Nephron (organoid): ENCODE data around the gene ARRB1.
"Not testable (repeated sequence)": the region's sequence is repeated elsewhere in the genome, so short reads cannot be mapped to it uniquely, and the experiment has no call there.

Experiments used
- H3K27ac Mint-ChIP-seq, 3 experiments: 2 replicates each; pipeline ENCODE4 v1.8.0; 2020; ENCODE audit warnings: mixed read lengths in 3 of 3, mild to moderate bottlenecking in 2 of 3, moderate library complexity in 1 of 3
- H3K27me3 Mint-ChIP-seq: 2 replicates; pipeline ENCODE4 v1.8.0; 2021; ENCODE audit warnings: low read depth, mild to moderate bottlenecking, moderate library complexity, mixed read lengths
- H3K36me3 Mint-ChIP-seq: 2 replicates; pipeline ENCODE4 v1.8.0; 2020; ENCODE audit warnings: low read depth, mixed read lengths
- H3K4me1 Mint-ChIP-seq: 2 replicates; pipeline ENCODE4 v1.8.0; 2020; ENCODE audit warnings: mixed read lengths
- H3K4me3 Mint-ChIP-seq, 3 experiments: 2 replicates each; pipeline ENCODE4 v1.8.0; 2020; ENCODE audit warnings: mild to moderate bottlenecking in 3 of 3, mixed read lengths in 3 of 3, moderate library complexity in 2 of 3
- H3K9me3 Mint-ChIP-seq: 2 replicates; pipeline ENCODE4 v1.8.0; 2020; ENCODE audit warnings: mixed read lengths
- TF ChIP-seq, protein P1 (sequence below), 3 experiments: fragments of 200-600 bp; sonication (generic); IDR thresholded peaks; one replicate each; pipeline ENCODE4 v1.5.0; 2021; ENCODE audit warnings: antibody characterized with exemption in 3 of 3; ENCODE audit not compliant: unreplicated experiment in 3 of 3

Gene ARRB1

DNA sequence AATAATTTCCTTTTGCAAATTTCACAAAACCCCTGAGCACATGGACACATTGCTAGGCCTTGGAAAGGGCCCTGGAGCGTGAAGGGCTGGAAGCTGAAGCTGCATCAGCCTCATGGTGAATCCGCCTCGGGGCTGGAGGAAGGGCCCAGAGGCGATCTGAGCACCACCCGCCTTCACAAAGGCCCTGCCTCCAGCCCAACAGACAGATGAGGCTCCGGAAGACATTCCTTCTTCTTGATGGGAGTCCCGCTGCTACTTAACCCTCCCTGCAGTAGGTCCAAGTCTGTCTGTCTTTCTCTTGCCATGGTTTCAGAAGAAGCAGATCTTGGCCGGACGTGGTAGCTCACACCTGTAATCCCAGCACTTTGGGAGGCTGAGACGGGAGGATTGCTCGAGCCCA lies 16.5 kb downstream of the ARRB1 start:
- no peaks in the 10 kb centered on the region for H3K36me3 Mint-ChIP-seq
- TF ChIP-seq, protein P1, sequence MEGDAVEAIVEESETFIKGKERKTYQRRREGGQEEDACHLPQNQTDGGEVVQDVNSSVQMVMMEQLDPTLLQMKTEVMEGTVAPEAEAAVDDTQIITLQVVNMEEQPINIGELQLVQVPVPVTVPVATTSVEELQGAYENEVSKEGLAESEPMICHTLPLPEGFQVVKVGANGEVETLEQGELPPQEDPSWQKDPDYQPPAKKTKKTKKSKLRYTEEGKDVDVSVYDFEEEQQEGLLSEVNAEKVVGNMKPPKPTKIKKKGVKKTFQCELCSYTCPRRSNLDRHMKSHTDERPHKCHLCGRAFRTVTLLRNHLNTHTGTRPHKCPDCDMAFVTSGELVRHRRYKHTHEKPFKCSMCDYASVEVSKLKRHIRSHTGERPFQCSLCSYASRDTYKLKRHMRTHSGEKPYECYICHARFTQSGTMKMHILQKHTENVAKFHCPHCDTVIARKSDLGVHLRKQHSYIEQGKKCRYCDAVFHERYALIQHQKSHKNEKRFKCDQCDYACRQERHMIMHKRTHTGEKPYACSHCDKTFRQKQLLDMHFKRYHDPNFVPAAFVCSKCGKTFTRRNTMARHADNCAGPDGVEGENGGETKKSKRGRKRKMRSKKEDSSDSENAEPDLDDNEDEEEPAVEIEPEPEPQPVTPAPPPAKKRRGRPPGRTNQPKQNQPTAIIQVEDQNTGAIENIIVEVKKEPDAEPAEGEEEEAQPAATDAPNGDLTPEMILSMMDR (IDR thresholded peaks at IDR 0.05; ENCODE audit: unreplicated experiment in 3 of 3) = no peak
- H3K27ac Mint-ChIP-seq = peak overlapping the region; percentile 63 to 99 (median 82)
- no peak overlapping the region for H3K4me3 Mint-ChIP-seq
- H3K4me1 Mint-ChIP-seq = peaks cover 67% of the 10 kb centered on the region
- H3K9me3 Mint-ChIP-seq = no peaks in the 10 kb centered on the region
- H3K27me3 Mint-ChIP-seq = peaks cover 5% of the 10 kb centered on the region

DNA sequence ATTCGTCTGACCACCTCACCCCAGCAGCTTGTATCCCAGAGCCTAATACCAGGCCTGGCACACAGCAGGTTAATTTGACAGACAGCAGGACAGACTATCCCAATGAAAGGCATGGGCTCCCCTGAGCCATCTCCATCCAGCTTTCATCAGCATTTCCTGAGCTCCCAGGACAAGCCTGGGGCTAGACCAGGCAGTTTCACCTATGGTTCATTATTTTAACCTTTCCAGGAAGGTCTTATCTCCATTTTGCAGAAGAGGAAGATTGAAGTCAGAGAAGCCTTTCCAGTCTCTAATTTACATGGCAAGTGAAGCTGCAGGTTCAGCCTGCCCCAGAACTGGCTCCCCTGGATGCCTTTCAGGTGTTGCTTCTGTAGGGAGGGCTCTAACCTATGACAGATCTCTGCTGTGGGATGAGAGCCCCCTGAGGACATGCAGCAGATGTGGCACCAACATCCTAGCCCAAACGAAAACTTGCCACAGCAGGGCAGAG lies 17.0 kb downstream of the ARRB1 start:
- Mint-ChIP-seq H3K4me3 (peak overlapping the region in 1 of 3 experiments; percentile 17), H3K36me3 (no peaks in the 10 kb centered on the region), H3K27me3 (peaks cover 5% of the 10 kb centered on the region), H3K4me1 (peaks cover 67% of the 10 kb centered on the region), H3K27ac (peak overlapping the region; percentile 43 to 99 (median 92)), H3K9me3 (no peaks in the 10 kb centered on the region)
- TF ChIP-seq, protein P1 (IDR thresholded peaks at IDR 0.05; ENCODE audit: unreplicated experiment in 3 of 3) = no peak

DNA sequence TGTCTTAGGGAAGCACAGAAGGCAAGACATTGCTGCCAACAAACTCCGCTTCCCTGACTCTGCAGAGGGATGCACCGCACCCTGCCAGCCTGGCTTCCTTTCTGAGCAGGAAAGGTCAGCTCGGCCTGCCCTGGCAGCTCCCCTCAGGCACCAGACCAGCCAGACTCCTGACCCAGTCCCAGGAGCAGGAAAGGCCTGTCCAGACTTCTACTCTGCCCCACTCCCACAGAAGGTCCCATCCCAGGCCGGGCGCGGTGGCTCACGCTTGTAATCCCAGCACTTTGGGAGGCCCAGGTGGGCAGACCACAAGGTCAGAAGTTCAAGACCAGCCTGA lies 17.7 kb downstream of the ARRB1 start:
- H3K4me3 Mint-ChIP-seq = no peak overlapping the region
- H3K27ac Mint-ChIP-seq = peak overlapping the region in 1 of 3 experiments; percentile 15
- TF ChIP-seq, protein P1 (IDR thresholded peaks at IDR 0.05; ENCODE audit: unreplicated experiment in 3 of 3) = no peak
- H3K36me3 Mint-ChIP-seq = no peaks in the 10 kb centered on the region
- H3K9me3 Mint-ChIP-seq = no peaks in the 10 kb centered on the region
- H3K27me3 Mint-ChIP-seq = peaks cover 5% of the 10 kb centered on the region
- peaks cover 62% of the 10 kb centered on the region for H3K4me1 Mint-ChIP-seq

DNA sequence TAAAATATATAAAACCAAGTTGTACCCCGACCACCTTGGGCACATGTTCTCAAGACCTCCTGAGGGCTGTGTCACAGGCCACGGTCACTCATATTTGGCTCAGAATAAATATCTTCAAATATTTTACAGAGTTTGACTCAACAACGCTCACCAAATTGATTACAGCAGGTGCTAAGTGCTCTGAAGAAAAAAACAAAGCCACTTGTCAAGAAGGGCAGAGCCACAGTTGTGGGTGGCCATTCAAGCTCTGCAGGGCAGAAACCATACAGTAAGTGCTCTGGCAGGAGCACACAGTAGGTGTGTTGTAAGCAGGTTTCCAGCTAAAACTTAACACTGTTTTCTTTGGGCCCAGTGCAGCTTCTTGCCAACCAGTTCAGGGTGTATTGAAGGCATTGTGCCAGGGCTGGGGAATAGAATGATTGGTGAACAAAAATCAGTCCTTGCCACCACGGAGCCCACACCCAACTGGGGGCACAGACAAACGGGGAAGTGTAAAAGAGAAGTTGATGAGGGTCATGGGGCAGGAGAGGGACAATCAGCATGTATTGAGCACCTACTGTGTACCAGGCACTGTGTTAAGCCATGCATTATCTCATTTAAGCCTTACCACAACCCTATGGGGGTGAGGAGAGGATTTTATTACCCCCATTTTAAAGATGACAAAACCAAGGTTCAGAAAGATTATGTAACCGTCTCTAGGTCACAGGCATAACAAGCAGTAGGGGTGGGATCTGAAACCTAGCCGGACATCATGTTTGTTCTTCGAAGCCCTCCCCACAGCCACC lies 18.2 kb downstream of the ARRB1 start:
- peak overlapping the region; percentile 9 to 49 (median 15) for H3K27ac Mint-ChIP-seq
- TF ChIP-seq, protein P1 (IDR thresholded peaks at IDR 0.05; ENCODE audit: unreplicated experiment in 3 of 3) = no peak
- no peak overlapping the region for H3K4me3 Mint-ChIP-seq
- H3K36me3 Mint-ChIP-seq = no peaks in the 10 kb centered on the region
- H3K9me3 Mint-ChIP-seq = no peaks in the 10 kb centered on the region
- H3K4me1 Mint-ChIP-seq = peaks cover 66% of the 10 kb centered on the region
- peaks cover 5% of the 10 kb centered on the region for H3K27me3 Mint-ChIP-seq

DNA sequence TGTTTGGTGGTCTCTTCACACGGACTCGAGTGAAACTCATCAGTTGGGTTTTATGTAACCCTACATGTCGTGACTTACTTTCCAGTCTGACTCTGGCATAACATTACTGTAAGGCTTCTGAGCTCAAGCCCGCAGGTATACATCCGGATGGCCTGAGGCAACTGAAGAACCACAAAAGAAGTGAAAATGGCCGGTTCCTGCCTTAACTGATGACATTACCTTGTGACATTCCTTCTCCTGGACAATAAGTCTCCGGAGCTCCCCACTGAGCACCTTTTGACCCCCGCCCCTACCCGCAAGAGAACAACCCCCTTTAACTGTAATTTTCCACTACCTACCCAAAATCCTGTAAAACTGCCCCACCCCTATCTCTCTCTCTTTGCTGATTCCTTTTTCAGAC lies 19.7 kb downstream of the ARRB1 start:
- H3K27me3 Mint-ChIP-seq, H3K4me3 Mint-ChIP-seq, H3K9me3 Mint-ChIP-seq, H3K36me3 Mint-ChIP-seq: not testable (repeated sequence)
- Mint-ChIP-seq H3K4me1 (peaks cover 57% of the 10 kb centered on the region), H3K27ac (peak overlapping the region; percentile 60 to 98 (median 72))

DNA sequence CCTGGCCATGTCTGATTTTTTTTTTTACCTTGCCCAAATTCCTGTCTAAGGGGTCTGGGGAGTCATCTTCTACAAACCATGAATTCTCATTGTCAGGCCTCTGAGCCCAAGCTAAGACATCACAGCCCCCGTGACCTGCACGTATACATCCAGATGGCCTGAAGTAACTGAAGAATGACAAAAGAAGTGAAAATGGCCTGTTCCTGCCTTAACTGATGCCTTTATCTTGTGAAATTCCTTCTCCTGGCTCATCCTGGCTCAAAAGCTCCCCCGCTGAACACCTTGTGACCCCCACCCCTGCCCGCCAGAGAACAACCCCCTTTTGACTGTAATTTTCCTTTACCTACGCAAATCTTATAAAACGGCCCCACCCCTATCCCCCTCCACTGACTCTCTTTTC lies 20.2 kb downstream of the ARRB1 start:
- not testable (repeated sequence) for H3K27me3 Mint-ChIP-seq

DNA sequence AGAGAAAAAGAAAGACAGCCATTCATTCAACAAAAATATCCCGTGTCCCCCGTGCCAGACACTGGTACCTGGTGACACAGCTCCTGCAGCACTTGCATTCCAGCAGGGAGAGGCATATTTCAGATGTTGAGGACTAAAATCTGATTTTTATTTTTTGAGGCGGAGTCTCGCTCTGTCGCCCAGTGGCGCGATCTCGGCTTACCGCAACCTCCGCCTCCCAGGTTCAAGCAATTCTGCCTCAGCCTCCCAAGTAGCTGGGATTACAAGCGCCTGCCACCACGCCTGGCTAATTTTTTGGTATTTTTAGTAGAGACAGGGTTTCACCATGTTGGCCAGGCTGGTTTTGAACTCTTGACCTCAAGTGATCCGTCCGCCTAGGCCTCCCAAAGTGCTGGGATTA lies 20.6 kb downstream of the ARRB1 start:
- peaks cover 49% of the 10 kb centered on the region for H3K4me1 Mint-ChIP-seq
- H3K27ac Mint-ChIP-seq = peak overlapping the region; percentile 96 to 99 (median 98)
- not testable (repeated sequence) for H3K9me3 Mint-ChIP-seq, H3K27me3 Mint-ChIP-seq, H3K4me3 Mint-ChIP-seq, H3K36me3 Mint-ChIP-seq

More for the DNA sequence above, 20.2 kb downstream of the ARRB1 start:
- not testable (repeated sequence) for H3K4me3 Mint-ChIP-seq, H3K9me3 Mint-ChIP-seq, H3K36me3 Mint-ChIP-seq
- H3K4me1 Mint-ChIP-seq = peaks cover 52% of the 10 kb centered on the region
- H3K27ac Mint-ChIP-seq = peak overlapping the region; percentile 60 to 98 (median 72)
